ENCODE results near the gene SOX12. TPM values are rescaled to one million over a fixed set of nuclear protein-coding genes. Genes with fewer than 3 reads are reported as not detected.

The SOX12 gene
- polyA plus RNA-seq, 1 of the 3 experiments (the other 2 are of a cell fraction): 11.3 TPM

- Histone ChIP-seq H3K4me1 (ENCODE audit: control insufficient read depth in 1 of 2, insufficient read depth in 2 of 2, low read depth in 1 of 2, low read length in 1 of 2) (no peaks in the 10 kb centered on the region), H3K79me2 (ENCODE audit: insufficient read depth) (no peaks in the 10 kb centered on the region), H4K20me1 (ENCODE audit: insufficient read depth) (no peaks in the 10 kb centered on the region), H3K27ac (ENCODE audit: low read depth in 2 of 2, low read length in 1 of 2) (no peak overlapping the region), H3K9me2 (no peaks in the 10 kb centered on the region), H3K27me3 (ENCODE audit: insufficient read depth) (no peaks in the 10 kb centered on the region), H3F3A (replicated peaks; ENCODE audit: insufficient read depth) (no peaks in the 10 kb centered on the region), H3K4me3 (ENCODE audit: low read depth in 2 of 2, low read length in 1 of 2) (no peak overlapping the region), H3K36me3 (replicated peaks in 1 of 2; ENCODE audit: control insufficient read depth in 1 of 2, insufficient read depth in 2 of 2, low read length in 1 of 2) (peaks cover 0 to 23% of the 10 kb centered on the region in 2 experiments), H2AFZ (ENCODE audit: low read depth) (no peak overlapping the region), H3K4me2 (no peak overlapping the region), H3K9me3 (no peaks in the 10 kb centered on the region), H3K9ac (no peak overlapping the region)
- CTCF ChIA-PET: interaction anchor here (1.7 kb wide), 1 partner anchor 11 kb away, joined by 6 read pairs; no protein-coding TSS in a partner anchor
- TF ChIP-seq NRF1 (IDR thresholded peaks at IDR 0.05; ENCODE audit: low read depth, low read length): no peak
- no peak for TF ChIP-seq EZH2phosphoT487 (IDR thresholded peaks at IDR 0.05; ENCODE audit: borderline replicate concordance, low read depth)
- no peak for TF ChIP-seq POLR2AphosphoS5 (IDR thresholded peaks at IDR 0.05; ENCODE audit: low read depth, low read length)
- no peak for TF ChIP-seq YY1 (IDR thresholded peaks at IDR 0.05; ENCODE audit: low read depth)
- no peak for TF ChIP-seq FOXM1 (IDR thresholded peaks at IDR 0.05; ENCODE audit: low read depth)
- no peak for TF ChIP-seq FOSL2 (IDR thresholded peaks at IDR 0.05; ENCODE audit: borderline replicate concordance, low read depth)
- TF ChIP-seq RFX5 (IDR thresholded peaks at IDR 0.05; ENCODE audit: low read length): no peak
- TF ChIP-seq FOXJ3 (CRISPR knock-in tag; IDR thresholded peaks at IDR 0.05): no peak
- TF ChIP-seq EP300 (IDR thresholded peaks at IDR 0.05; ENCODE audit: borderline replicate concordance in 1 of 2, low read depth in 1 of 2, low read length in 1 of 2): no peak
- no peak for TF ChIP-seq SIN3A (IDR thresholded peaks at IDR 0.05; ENCODE audit: borderline replicate concordance, low read depth, low read length)
- TF ChIP-seq NFIC (IDR thresholded peaks at IDR 0.05; ENCODE audit: borderline replicate concordance): no peak
- no peak for TF ChIP-seq RXRA (IDR thresholded peaks at IDR 0.05; ENCODE audit: borderline replicate concordance, low read depth)
- TF ChIP-seq REST (IDR thresholded peaks at IDR 0.05; ENCODE audit: low read depth, low read length): no peak
- POLR2A ChIA-PET: no interaction called here
- no peak for DNase-seq
- whole genome bisulfite sequencing (ENCODE audit: low lambda C conversion rate): 96% methylated on average over 77 of the region's 88 CpGs
These were observed 46.5 kb upstream of the SOX12 start for GRCh38 chr20:278607-279571.

Data from SK-N-SH (cell line).